IgD-negative memory B cell (primary cell): ENCODE data around the gene ADAMTS9. TPM values are rescaled to one million over a fixed set of nuclear protein-coding genes. Genes with fewer than 3 reads are reported as not detected.

Experiments used
- H3K27ac Mint-ChIP-seq, 3 donors: one replicate each; pipeline ENCODE4 v1.8.0; 2020 to 2022; ENCODE audit warnings: mild to moderate bottlenecking in 3 of 3, mixed read lengths in 3 of 3, moderate library complexity in 1 of 3
- H3K27me3 Mint-ChIP-seq: one replicate; pipeline ENCODE4 v1.8.0; 2021; ENCODE audit warnings: mixed read lengths
- H3K36me3 Mint-ChIP-seq: one replicate; pipeline ENCODE4 v1.8.0; 2020; ENCODE audit warnings: mild to moderate bottlenecking, mixed read lengths
- H3K4me1 Mint-ChIP-seq, 3 donors: one replicate each; pipeline ENCODE4 v1.8.0; 2020 to 2022; ENCODE audit warnings: mixed read lengths in 3 of 3, mild to moderate bottlenecking in 1 of 3
- H3K4me3 Mint-ChIP-seq, 4 donors: one replicate each; pipeline ENCODE4 v1.8.0; 2020 to 2022; ENCODE audit warnings: mild to moderate bottlenecking in 4 of 4, mixed read lengths in 4 of 4, moderate library complexity in 3 of 4
- H3K9me3 Mint-ChIP-seq, 3 donors: one replicate each; pipeline ENCODE4 v1.8.0; 2020 to 2021; ENCODE audit warnings: mixed read lengths in 3 of 3, mild to moderate bottlenecking in 1 of 3
- polyA plus RNA-seq: library from polyadenylated mRNA; unstranded; fragments of 300-500 nt; fragmentation: Illumina TruSeq; gene quantifications from one replicate; pipeline ENCODE4 v1.2.3, GENCODE V29; 2021

ADAMTS9 gene
- polyA plus RNA-seq, 1 donor from 2014 or later = not detected

GRCh38 chr3:64650715-64651114 lies 37.1 kb downstream of the ADAMTS9 start:
- Mint-ChIP-seq H3K4me1 (no peaks in the 10 kb centered on the region), H3K36me3 (no peaks in the 10 kb centered on the region), H3K4me3 (no peak overlapping the region), H3K27ac (no peak overlapping the region), H3K9me3 (no peaks in the 10 kb centered on the region), H3K27me3 (no peaks in the 10 kb centered on the region)

GRCh38 chr3:64650096-64650622 lies 37.6 kb downstream of the ADAMTS9 start:
- Mint-ChIP-seq H3K4me3 (no peak overlapping the region), H3K36me3 (no peaks in the 10 kb centered on the region), H3K27ac (no peak overlapping the region), H3K4me1 (no peaks in the 10 kb centered on the region), H3K9me3 (no peaks in the 10 kb centered on the region), H3K27me3 (no peaks in the 10 kb centered on the region)

GRCh38 chr3:64648927-64649906 lies 38.6 kb downstream of the ADAMTS9 start:
- H3K27ac Mint-ChIP-seq = peak overlapping the region in 1 of 3 donors; percentile 7
- H3K4me3 Mint-ChIP-seq = no peak overlapping the region
- H3K4me1 Mint-ChIP-seq = no peaks in the 10 kb centered on the region
- no peaks in the 10 kb centered on the region for H3K36me3 Mint-ChIP-seq
- no peaks in the 10 kb centered on the region for H3K9me3 Mint-ChIP-seq
- no peaks in the 10 kb centered on the region for H3K27me3 Mint-ChIP-seq

- Mint-ChIP-seq H3K4me3 (no peak overlapping the region), H3K27ac (no peak overlapping the region), H3K36me3 (no peaks in the 10 kb centered on the region), H3K4me1 (no peaks in the 10 kb centered on the region), H3K9me3 (no peaks in the 10 kb centered on the region), H3K27me3 (no peaks in the 10 kb centered on the region)
These were observed 40.0 kb downstream of the ADAMTS9 start for GRCh38 chr3:64647825-64648224.

GRCh38 chr3:64645243-64645642 lies 42.6 kb downstream of the ADAMTS9 start:
- H3K27ac Mint-ChIP-seq = no peak overlapping the region

GRCh38 chr3:64644483-64644882 lies 43.3 kb downstream of the ADAMTS9 start:
- H3K9me3 Mint-ChIP-seq = no peaks in the 10 kb centered on the region
- no peaks in the 10 kb centered on the region for H3K36me3 Mint-ChIP-seq
- H3K4me1 Mint-ChIP-seq = no peaks in the 10 kb centered on the region
- H3K4me3 Mint-ChIP-seq = no peak overlapping the region
- H3K27me3 Mint-ChIP-seq = no peaks in the 10 kb centered on the region
- no peak overlapping the region for H3K27ac Mint-ChIP-seq

More at GRCh38 chr3:64645243-64645642, 42.6 kb downstream of the ADAMTS9 start:
- no peaks in the 10 kb centered on the region for H3K27me3 Mint-ChIP-seq
- no peak overlapping the region for H3K4me3 Mint-ChIP-seq
- H3K4me1 Mint-ChIP-seq = no peaks in the 10 kb centered on the region
- no peaks in the 10 kb centered on the region for H3K9me3 Mint-ChIP-seq
- no peaks in the 10 kb centered on the region for H3K36me3 Mint-ChIP-seq

- H3K4me1 Mint-ChIP-seq = no peaks in the 10 kb centered on the region
- no peak overlapping the region for H3K4me3 Mint-ChIP-seq
- H3K9me3 Mint-ChIP-seq = no peaks in the 10 kb centered on the region
- H3K27me3 Mint-ChIP-seq = no peaks in the 10 kb centered on the region
- no peak overlapping the region for H3K27ac Mint-ChIP-seq
- no peaks in the 10 kb centered on the region for H3K36me3 Mint-ChIP-seq
These were observed 45.3 kb downstream of the ADAMTS9 start for GRCh38 chr3:64642327-64643151.

- no peaks in the 10 kb centered on the region for H3K9me3 Mint-ChIP-seq
These were observed 48.8 kb downstream of the ADAMTS9 start for GRCh38 chr3:64638981-64639481.

GRCh38 chr3:64638511-64638910 lies 49.3 kb downstream of the ADAMTS9 start:
- Mint-ChIP-seq H3K9me3 (no peaks in the 10 kb centered on the region), H3K4me3 (no peak overlapping the region), H3K36me3 (no peaks in the 10 kb centered on the region), H3K27me3 (no peaks in the 10 kb centered on the region), H3K4me1 (no peaks in the 10 kb centered on the region), H3K27ac (no peak overlapping the region)

More at GRCh38 chr3:64638981-64639481, 48.8 kb downstream of the ADAMTS9 start:
- Mint-ChIP-seq H3K4me3 (no peak overlapping the region), H3K4me1 (no peaks in the 10 kb centered on the region), H3K27me3 (no peaks in the 10 kb centered on the region), H3K36me3 (no peaks in the 10 kb centered on the region), H3K27ac (no peak overlapping the region)

GRCh38 chr3:64634417-64634816 lies 53.4 kb downstream of the ADAMTS9 start:
- Mint-ChIP-seq H3K27me3 (no peaks in the 10 kb centered on the region), H3K27ac (no peak overlapping the region), H3K9me3 (no peaks in the 10 kb centered on the region), H3K4me1 (no peaks in the 10 kb centered on the region), H3K36me3 (no peaks in the 10 kb centered on the region), H3K4me3 (no peak overlapping the region)

- no peaks in the 10 kb centered on the region for H3K4me1 Mint-ChIP-seq
- H3K4me3 Mint-ChIP-seq = no peak overlapping the region
- H3K27ac Mint-ChIP-seq = no peak overlapping the region
- peaks cover 0 to 4% (median under 1%) of the 10 kb centered on the region in 3 donors for H3K9me3 Mint-ChIP-seq
- H3K27me3 Mint-ChIP-seq = no peaks in the 10 kb centered on the region
- no peaks in the 10 kb centered on the region for H3K36me3 Mint-ChIP-seq
These were observed 55.8 kb downstream of the ADAMTS9 start for GRCh38 chr3:64631951-64632350.

GRCh38 chr3:64627471-64628321 lies 60.1 kb downstream of the ADAMTS9 start:
- H3K27me3 Mint-ChIP-seq = no peaks in the 10 kb centered on the region
- peaks cover 0 to 8% (median 7%) of the 10 kb centered on the region in 3 donors for H3K9me3 Mint-ChIP-seq
- no peak overlapping the region for H3K4me3 Mint-ChIP-seq
- no peak overlapping the region for H3K27ac Mint-ChIP-seq
- no peaks in the 10 kb centered on the region for H3K36me3 Mint-ChIP-seq
- no peaks in the 10 kb centered on the region for H3K4me1 Mint-ChIP-seq

GRCh38 chr3:64627042-64627441 lies 60.8 kb downstream of the ADAMTS9 start:
- H3K9me3 Mint-ChIP-seq = peaks cover 0 to 8% (median 7%) of the 10 kb centered on the region in 3 donors
- no peaks in the 10 kb centered on the region for H3K4me1 Mint-ChIP-seq
- no peak overlapping the region for H3K4me3 Mint-ChIP-seq
- no peaks in the 10 kb centered on the region for H3K27me3 Mint-ChIP-seq
- no peak overlapping the region for H3K27ac Mint-ChIP-seq
- no peaks in the 10 kb centered on the region for H3K36me3 Mint-ChIP-seq

- no peaks in the 10 kb centered on the region for H3K27me3 Mint-ChIP-seq
- H3K9me3 Mint-ChIP-seq = peaks cover 0 to 8% (median 7%) of the 10 kb centered on the region in 3 donors
- H3K4me1 Mint-ChIP-seq = no peaks in the 10 kb centered on the region
- H3K4me3 Mint-ChIP-seq = no peak overlapping the region
- no peaks in the 10 kb centered on the region for H3K36me3 Mint-ChIP-seq
- no peak overlapping the region for H3K27ac Mint-ChIP-seq
These were observed 62.4 kb downstream of the ADAMTS9 start for GRCh38 chr3:64625381-64625780.
